Activated CD8-positive, alpha-beta T cell treated with anti-CD3 and anti-CD28 coated beads for 36 hours (primary cell): Measurements from ENCODE around the gene THADA. TPM values are rescaled to one million over a fixed set of nuclear protein-coding genes. Genes with fewer than 3 reads are reported as not detected.

Experiments
- ATAC-seq: fragments of 200-7000 bp; cut with Tn5 transposase; one replicate; pipeline ENCODE4 v1.10.0; 2021; ENCODE audit warnings: mild to moderate bottlenecking, moderate library complexity
- CTCF ChIA-PET: fragments of 350-600 bp; sonication (Branson Sonifier 250); formaldehyde crosslinking; loops from one replicate; lab custom pipeline; 2021; ENCODE audit warnings: antibody characterized with exemption; lab: Charles Lee
- POLR2A ChIA-PET: fragments of 350-600 bp; sonication (Branson Sonifier 250); formaldehyde crosslinking; loops from one replicate; lab custom pipeline; 2021; ENCODE audit warnings: antibody characterized with exemption; lab: Charles Lee
- DNase-seq: peaks from one replicate; pipeline ENCODE4 v3.0.0-alpha.2; 2020
- H3K27ac Mint-ChIP-seq: one replicate; pipeline ENCODE4 v1.8.0; 2021; ENCODE audit warnings: mild to moderate bottlenecking, mixed read lengths
- H3K27me3 Mint-ChIP-seq: one replicate; pipeline ENCODE4 v1.8.0; 2021; ENCODE audit warnings: mixed read lengths
- H3K36me3 Mint-ChIP-seq: one replicate; pipeline ENCODE4 v1.8.0; 2021; ENCODE audit warnings: low read depth, mixed read lengths
- H3K4me1 Mint-ChIP-seq: one replicate; pipeline ENCODE4 v1.8.0; 2021; ENCODE audit warnings: low read depth, mixed read lengths
- H3K4me3 Mint-ChIP-seq: one replicate; pipeline ENCODE4 v1.8.0; 2021; ENCODE audit warnings: mild to moderate bottlenecking, moderate library complexity, mixed read lengths
- H3K9me3 Mint-ChIP-seq: one replicate; pipeline ENCODE4 v1.8.0; 2021; ENCODE audit warnings: mixed read lengths
- CTCF ChIP-seq: fragments of 200-600 bp; IDR thresholded peaks from one replicate; pipeline ENCODE4 v1.8.0; 2022; ENCODE audit warnings: antibody characterized with exemption, mild to moderate bottlenecking
- intact Hi-C: fragments of 100-400 bp; cut with micrococcal nuclease; formaldehyde crosslinking; loops from one replicate; pipeline ENCODE4 v1.10.0; 2022
- total RNA-seq, 2 experiments: library from RNA; stranded (reverse); gene quantifications; one replicate each; pipeline ENCODE4 v1.2.3, GENCODE V29; 2021

THADA gene
- total RNA-seq, 2 experiments from 2014 or later, result 31.3 to 31.6 TPM

DNA sequence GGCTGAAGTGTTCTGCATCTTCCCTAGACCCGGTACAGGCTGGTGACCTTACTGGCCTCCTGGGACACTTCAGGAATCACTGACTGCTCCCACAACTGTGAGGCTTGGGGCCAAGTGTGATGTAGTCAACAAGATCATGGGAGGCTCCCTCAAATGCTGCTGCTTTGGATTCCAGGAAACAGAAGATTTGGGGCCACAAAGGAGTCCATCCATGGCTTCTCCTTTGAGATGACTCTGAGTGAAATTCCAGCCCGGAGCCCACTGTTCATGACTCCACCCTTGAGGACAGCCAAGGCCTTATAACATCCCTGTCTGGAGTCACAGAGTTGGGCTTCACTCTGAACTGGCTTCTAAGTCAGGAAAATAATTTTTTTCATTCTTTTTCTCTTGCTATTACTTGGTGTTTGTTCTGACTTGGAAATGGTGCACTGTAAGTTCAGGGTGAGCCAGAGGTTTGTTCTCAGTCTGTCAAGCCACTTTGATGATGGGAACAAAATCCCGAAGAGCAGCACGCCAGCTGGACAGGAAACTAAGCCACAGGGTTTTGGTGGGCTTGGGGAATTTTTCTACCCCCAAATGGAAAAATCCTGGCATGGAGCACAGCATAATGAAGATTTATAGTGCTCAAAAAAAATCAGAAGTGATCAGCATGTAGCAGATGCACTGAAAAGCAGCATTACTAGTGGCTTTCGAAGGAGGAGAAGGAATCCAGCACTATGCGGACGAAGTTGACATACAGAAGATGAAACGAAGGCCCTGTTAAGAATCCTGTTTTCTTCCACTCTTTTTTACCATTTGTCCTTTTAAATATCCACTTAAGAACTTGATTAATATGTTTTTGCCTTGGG lies 271.4 kb downstream of the THADA start:
- no peaks in the 10 kb centered on the region for H3K9me3 Mint-ChIP-seq
- ChIA-PET POLR2A (no interaction called here), CTCF (no interaction called here)
- H3K36me3 Mint-ChIP-seq, result peaks cover 28% of the 10 kb centered on the region
- intact Hi-C loops, result no loop called here
- H3K27me3 Mint-ChIP-seq, result no peaks in the 10 kb centered on the region
- H3K4me1 Mint-ChIP-seq, result no peaks in the 10 kb centered on the region
- ATAC-seq, result no peak
- DNase-seq, result no peak
- no peak overlapping the region for H3K27ac Mint-ChIP-seq
- no peak overlapping the region for H3K4me3 Mint-ChIP-seq
- TF ChIP-seq CTCF, result no peak

- POLR2A ChIA-PET, result no interaction called here
- CTCF ChIA-PET, result no interaction called here
- DNase-seq (no peak), ATAC-seq (no peak)
- H3K4me3 Mint-ChIP-seq, result no peak overlapping the region
- intact Hi-C loops, result no loop called here
- no peaks in the 10 kb centered on the region for H3K9me3 Mint-ChIP-seq
- no peaks in the 10 kb centered on the region for H3K27me3 Mint-ChIP-seq
- TF ChIP-seq CTCF, result no peak
- H3K27ac Mint-ChIP-seq, result no peak overlapping the region
- H3K36me3 Mint-ChIP-seq, result peaks cover 31% of the 10 kb centered on the region
- no peaks in the 10 kb centered on the region for H3K4me1 Mint-ChIP-seq
Measured at GRCh38 chr2:43323857-43324256, 272.0 kb downstream of the THADA start.

DNA sequence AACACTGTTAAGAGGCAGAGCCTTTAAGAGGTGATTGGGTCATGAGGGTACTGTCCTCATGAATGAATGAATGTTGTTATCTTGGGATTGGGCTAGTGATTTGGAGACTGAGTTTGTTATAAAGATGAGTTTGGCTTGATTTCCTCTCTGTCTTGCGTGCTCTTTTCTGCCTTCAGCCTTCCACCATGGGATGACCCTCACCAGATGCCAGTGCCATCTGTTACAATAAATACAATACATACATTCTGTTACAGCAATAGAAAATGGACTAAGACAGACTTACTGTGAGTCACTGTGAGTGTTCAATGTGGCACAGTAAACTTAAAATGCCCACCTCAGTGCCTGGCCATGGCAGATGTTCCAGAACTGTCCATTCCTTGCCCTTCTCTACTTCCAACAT lies 274.4 kb downstream of the THADA start:
- ChIA-PET POLR2A (no interaction called here), CTCF (no interaction called here)
- Mint-ChIP-seq H3K4me1 (peaks cover 3% of the 10 kb centered on the region), H3K36me3 (peaks cover 29% of the 10 kb centered on the region), H3K27me3 (no peaks in the 10 kb centered on the region), H3K27ac (no peak overlapping the region), H3K9me3 (no peaks in the 10 kb centered on the region), H3K4me3 (no peak overlapping the region)
- DNase-seq, result no peak
- no peak for ATAC-seq
- TF ChIP-seq CTCF, result no peak
- intact Hi-C loops, result no loop called here

- Mint-ChIP-seq H3K9me3 (no peaks in the 10 kb centered on the region), H3K36me3 (peaks cover 28% of the 10 kb centered on the region), H3K27me3 (no peaks in the 10 kb centered on the region), H3K4me3 (no peak overlapping the region), H3K27ac (no peak overlapping the region), H3K4me1 (peaks cover 12% of the 10 kb centered on the region)
- POLR2A ChIA-PET, result interaction anchor here (1.4 kb wide), 1 partner anchor 25 kb away, joined by 3 read pairs; no protein-coding TSS in a partner anchor
- TF ChIP-seq CTCF, result no peak
- intact Hi-C loops, result no loop called here
- CTCF ChIA-PET, result interaction anchor here (1.5 kb wide), 1 partner anchor 13 kb away, joined by 3 read pairs; no protein-coding TSS in a partner anchor
- DNase-seq (no peak), ATAC-seq (no peak)
Measured at GRCh38 chr2:43319541-43319940, 276.3 kb downstream of the THADA start.

- intact Hi-C loops, result no loop called here
- H3K9me3 Mint-ChIP-seq, result no peaks in the 10 kb centered on the region
- TF ChIP-seq CTCF, result no peak
- ATAC-seq (no peak), DNase-seq (no peak)
- CTCF ChIA-PET, result interaction anchor here (1.5 kb wide), 1 partner anchor 12 kb away, joined by 3 read pairs; no protein-coding TSS in a partner anchor
- H3K36me3 Mint-ChIP-seq, result peaks cover 26% of the 10 kb centered on the region
- no peak overlapping the region for H3K4me3 Mint-ChIP-seq
- POLR2A ChIA-PET, result interaction anchor here (1.4 kb wide), 1 partner anchor 24 kb away, joined by 3 read pairs; no protein-coding TSS in a partner anchor
- no peaks in the 10 kb centered on the region for H3K27me3 Mint-ChIP-seq
- H3K27ac Mint-ChIP-seq, result no peak overlapping the region
- peaks cover 17% of the 10 kb centered on the region for H3K4me1 Mint-ChIP-seq
Measured at GRCh38 chr2:43318791-43319190, 277.0 kb downstream of the THADA start.
